HepG2 (cell line): ENCODE results near the gene MFSD11. TPM values are rescaled to one million over a fixed set of nuclear protein-coding genes. Genes with fewer than 3 reads are reported as not detected.

Experiments
- ARID4A ChIP-seq: sonication (generic); formaldehyde crosslinking; IDR thresholded peaks from 2 replicates; pipeline ENCODE4 v1.5.0; 2020; ENCODE audit warnings: mild to moderate bottlenecking, missing genetic modification reagents, borderline replicate concordance
- ETV6 ChIP-seq: sonication (generic); formaldehyde crosslinking; conservative IDR thresholded peaks from 2 replicates; pipeline ENCODE4 v1.4.0; 2020; ENCODE audit warnings: missing genetic modification reagents
- GZF1 ChIP-seq: sonication (generic); formaldehyde crosslinking; IDR thresholded peaks from 2 replicates; pipeline ENCODE4 v1.5.1; 2020; ENCODE audit warnings: mild to moderate bottlenecking, missing genetic modification reagents
- KAT8 ChIP-seq: IDR thresholded peaks from 2 replicates; pipeline ENCODE4 v1.6.1; 2016; ENCODE audit warnings: missing genetic modification reagents, missing compliant biosample characterization
- KMT2A ChIP-seq: sonication (generic); formaldehyde crosslinking; IDR thresholded peaks from 2 replicates; pipeline ENCODE4 v1.4.0; 2020; ENCODE audit warnings: missing genetic modification reagents
- MTA1 ChIP-seq: sonication (generic); formaldehyde crosslinking; IDR thresholded peaks from 2 replicates; pipeline ENCODE4 v1.4.0; 2020; ENCODE audit warnings: missing genetic modification reagents, mild to moderate bottlenecking, borderline replicate concordance
- SSRP1 ChIP-seq: IDR thresholded peaks from 2 replicates; pipeline ENCODE4 v1.6.1; 2016; ENCODE audit warnings: control low read depth
- TBL1XR1 ChIP-seq: fragments of 150-350 bp; IDR thresholded peaks from 2 replicates; pipeline ENCODE4 v1.6.1; 2014; ENCODE audit warnings: borderline replicate concordance, low read length; ENCODE audit not compliant: partially characterized antibody
- ZBTB1 ChIP-seq: sonication (generic); formaldehyde crosslinking; IDR thresholded peaks from 2 replicates; pipeline ENCODE4 v1.4.0; 2020; ENCODE audit warnings: missing genetic modification reagents, borderline replicate concordance
- ZNF335 ChIP-seq: sonication (generic); formaldehyde crosslinking; IDR thresholded peaks from 2 replicates; pipeline ENCODE4 v1.4.0; 2020; ENCODE audit warnings: missing genetic modification reagents
- ZNF550 ChIP-seq: sonication (generic); formaldehyde crosslinking; IDR thresholded peaks from 2 replicates; pipeline ENCODE4 v1.4.0; 2020; ENCODE audit warnings: mild to moderate bottlenecking, missing genetic modification reagents, borderline replicate concordance
- ZNF609 ChIP-seq: sonication (generic); formaldehyde crosslinking; IDR thresholded peaks from 2 replicates; pipeline ENCODE4 v1.4.0; 2020; ENCODE audit warnings: mild to moderate bottlenecking, missing genetic modification reagents, borderline replicate concordance
- ZNF619 ChIP-seq: sonication (generic); formaldehyde crosslinking; IDR thresholded peaks from 2 replicates; pipeline ENCODE4 v1.4.0; 2020; ENCODE audit warnings: mild to moderate bottlenecking, missing genetic modification reagents
- ZNF83 ChIP-seq: sonication (generic); formaldehyde crosslinking; IDR thresholded peaks from 2 replicates; pipeline ENCODE4 v1.4.0; 2020; ENCODE audit warnings: missing genetic modification reagents, mild to moderate bottlenecking, borderline replicate concordance
- polyA plus RNA-seq, 8 experiments: library from polyadenylated mRNA; depleted of rRNA in 3 of 8; stranded (reverse) in 7 of 8; unstranded in 1 of 8; fragments of >200 nt; fragmentation: Illumina TruSeq in 4 of 8; extraction: Trizol in 4 of 8; gene quantifications; 2 replicates each; pipeline versions ENCODE4 v1.2.1 to v1.2.3, GENCODE V29; 2011 to 2016; ENCODE audit warnings: low read depth in 4 of 8, missing spikeins in 1 of 8, mixed read lengths in 1 of 8; ENCODE audit not compliant: insufficient read depth in 1 of 8
- total RNA-seq, 5 experiments: library from RNA; depleted of rRNA; stranded (reverse); fragments of >200 nt; fragmentation: Illumina TruSeq; extraction: Trizol; gene quantifications; 2 replicates each; pipeline ENCODE4 v1.2.3, GENCODE V29; 2016; ENCODE audit warnings: low read depth in 1 of 5
- TF ChIP-seq, protein P1 (sequence below): IDR thresholded peaks from 2 replicates; pipeline ENCODE4 v1.6.1; 2012; ENCODE audit warnings: inconsistent platforms
- TF ChIP-seq, protein P2 (sequence below): sonication (generic); formaldehyde crosslinking; IDR thresholded peaks from 2 replicates; pipeline ENCODE4 v1.8.0; 2022; ENCODE audit warnings: mild to moderate bottlenecking, missing genetic modification reagents, moderate library complexity

Gene MFSD11
- total and polyA plus RNA-seq, 2 of the 13 experiments (the other 11 are each of a cell fraction or from before 2014, with no cell fraction given): 26.1 to 36.3 TPM

- TF ChIP-seq ZNF335: peak; percentile 14; the same call in 1 of the 2 replicates
- TF ChIP-seq KMT2A: peak; percentile 77; the same call in 1 of the 2 replicates
- TF ChIP-seq TBL1XR1: peak; percentile 22
- peak; percentile 55; the same call in 1 of the 2 replicates for TF ChIP-seq ZBTB1 (CRISPR knock-in tag)
- TF ChIP-seq SSRP1 (CRISPR knock-in tag): 0 out of 2 replicates have a peak, but pooled peaks have one; percentile 16
- TF ChIP-seq ZNF609: peak; percentile 15; the same call in 1 of the 2 replicates
- TF ChIP-seq MTA1 (CRISPR knock-in tag): no peak; the same call in 1 of the 2 replicates
- TF ChIP-seq ARID4A (CRISPR knock-in tag): peak; percentile 65
- TF ChIP-seq KAT8 (CRISPR knock-in tag): peak; percentile 66
- TF ChIP-seq ETV6: peak; percentile 80
- TF ChIP-seq, protein P1, sequence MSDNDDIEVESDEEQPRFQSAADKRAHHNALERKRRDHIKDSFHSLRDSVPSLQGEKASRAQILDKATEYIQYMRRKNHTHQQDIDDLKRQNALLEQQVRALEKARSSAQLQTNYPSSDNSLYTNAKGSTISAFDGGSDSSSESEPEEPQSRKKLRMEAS: peak; percentile 86
- 0 out of 2 replicates have a peak, but pooled peaks have one; percentile 61 for TF ChIP-seq ZNF550 (CRISPR knock-in tag)
- TF ChIP-seq ZNF619 (CRISPR knock-in tag): peak; percentile 66; the same call in 1 of the 2 replicates
- 0 out of 2 replicates have a peak, but pooled peaks have one; percentile 19 for TF ChIP-seq ZNF83 (CRISPR knock-in tag)
- TF ChIP-seq GZF1: 0 out of 2 replicates have a peak, but pooled peaks have one; percentile 38
- TF ChIP-seq, protein P2, sequence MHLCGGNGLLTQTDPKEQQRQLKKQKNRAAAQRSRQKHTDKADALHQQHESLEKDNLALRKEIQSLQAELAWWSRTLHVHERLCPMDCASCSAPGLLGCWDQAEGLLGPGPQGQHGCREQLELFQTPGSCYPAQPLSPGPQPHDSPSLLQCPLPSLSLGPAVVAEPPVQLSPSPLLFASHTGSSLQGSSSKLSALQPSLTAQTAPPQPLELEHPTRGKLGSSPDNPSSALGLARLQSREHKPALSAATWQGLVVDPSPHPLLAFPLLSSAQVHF (CRISPR knock-in tag): peak; percentile 76; the same call in 1 of the 2 replicates
Measured at GRCh38 chr17:76726776-76727718, 10.9 kb upstream of the MFSD11 start, which contains the start of gene METTL23 (continued).
